Stimulated activated naive CD8-positive, alpha-beta T cell treated with anti-CD3 and anti-CD28 coated beads, Interleukin-15, Interleukin-2, amounts not matched to agents 100 U/mL and 50 U/mL, for 24 hours (primary cell): Measurements from ENCODE around the gene DNAH10.

Experiments
- ATAC-seq: fragments of 150-1000 bp; cut with Tn5 transposase; one replicate; pipeline ENCODE4 v1.10.0; 2021
- DNase-seq: peaks from one replicate; pipeline ENCODE4 v3.0.0; 2021

DNAH10 gene

DNA sequence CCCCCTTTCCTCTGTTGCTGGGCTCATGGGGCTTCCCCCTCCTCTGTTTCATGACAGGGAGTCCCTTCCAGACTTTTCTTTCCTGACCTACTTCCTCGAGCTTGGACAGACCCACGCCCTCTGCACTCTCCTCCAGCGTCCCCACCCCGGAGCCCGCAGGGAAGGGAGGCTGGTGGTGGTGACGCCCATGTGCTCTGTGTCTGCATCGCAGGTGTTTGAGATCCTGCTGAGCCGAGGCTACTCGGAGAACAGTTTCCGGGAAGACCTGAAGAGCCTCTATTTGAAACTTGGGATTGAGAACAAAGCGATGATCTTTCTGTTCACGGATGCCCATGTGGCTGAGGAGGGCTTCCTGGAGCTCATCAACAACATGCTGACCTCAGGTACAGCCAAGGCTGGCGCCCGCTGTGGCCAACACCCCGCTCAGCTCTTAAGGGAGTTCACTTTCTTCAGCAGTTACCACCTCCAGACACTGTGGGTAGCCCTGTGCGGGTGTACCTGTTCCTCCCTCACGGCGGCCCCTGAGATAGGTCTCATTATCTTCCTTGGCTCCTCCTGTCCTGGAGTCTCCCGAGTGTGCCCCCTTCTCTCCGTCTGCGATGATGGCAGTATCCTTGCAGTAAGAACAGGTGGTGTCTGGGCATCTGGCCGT, 125.0 kb downstream of the DNAH10 start:
- ATAC-seq (no peak), DNase-seq (no peak)

DNA sequence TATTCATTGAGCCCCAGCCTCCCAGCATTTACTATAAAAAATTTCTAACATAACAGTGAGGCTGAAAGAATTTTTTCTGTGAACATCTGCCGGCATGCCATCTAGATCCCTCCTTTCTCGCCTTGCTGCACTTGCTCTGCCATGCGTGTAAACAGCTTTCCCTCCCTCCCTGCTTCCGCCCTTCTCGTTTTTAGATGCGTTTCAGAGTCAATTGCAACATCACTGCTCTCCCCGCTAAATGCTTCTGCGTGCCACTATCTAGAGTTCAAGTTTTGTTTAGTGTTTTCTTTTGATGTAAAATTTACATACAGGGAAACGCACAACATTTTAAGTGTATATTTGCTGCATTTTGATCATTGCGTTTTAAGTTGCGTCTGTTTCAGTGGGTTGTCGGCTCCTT, 126.9 kb downstream of the DNAH10 start:
- no peak for DNase-seq

DNA sequence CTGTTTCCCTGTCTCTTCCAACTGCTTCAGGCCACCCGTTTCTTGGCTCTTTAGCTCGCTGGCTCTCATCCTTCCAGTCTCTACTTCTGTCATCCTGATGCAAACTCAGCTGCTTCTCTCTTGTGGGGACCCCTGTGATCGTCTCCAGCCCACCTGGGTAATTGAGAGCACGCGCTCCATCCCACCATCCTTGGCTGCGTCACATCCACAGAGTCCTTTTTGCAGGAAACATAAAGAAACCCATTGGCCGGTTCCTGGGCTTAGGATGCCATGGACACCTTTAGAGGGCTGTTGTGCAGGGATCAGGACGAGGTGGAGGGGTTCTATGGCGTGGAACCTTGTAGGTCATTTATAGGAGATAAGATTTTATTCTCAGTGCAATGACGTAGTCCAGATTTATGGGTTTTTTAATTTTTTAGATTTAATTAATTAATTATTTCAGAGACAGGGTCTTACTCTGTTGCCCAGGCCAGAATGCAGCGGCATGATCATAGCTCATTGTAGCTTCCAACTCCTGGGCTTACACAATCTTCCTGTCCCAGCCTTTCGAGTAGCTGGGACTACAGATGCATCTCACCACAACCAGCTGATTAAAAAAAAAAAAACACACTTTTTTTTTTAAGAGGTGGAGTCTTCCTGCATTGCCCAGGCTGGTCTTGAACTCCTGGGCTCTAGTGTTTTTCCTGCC, 127.9 kb downstream of the DNAH10 start:
- DNase-seq (no peak), ATAC-seq (no peak)

More for the DNA sequence above, 126.9 kb downstream of the DNAH10 start:
- no peak for ATAC-seq

DNA sequence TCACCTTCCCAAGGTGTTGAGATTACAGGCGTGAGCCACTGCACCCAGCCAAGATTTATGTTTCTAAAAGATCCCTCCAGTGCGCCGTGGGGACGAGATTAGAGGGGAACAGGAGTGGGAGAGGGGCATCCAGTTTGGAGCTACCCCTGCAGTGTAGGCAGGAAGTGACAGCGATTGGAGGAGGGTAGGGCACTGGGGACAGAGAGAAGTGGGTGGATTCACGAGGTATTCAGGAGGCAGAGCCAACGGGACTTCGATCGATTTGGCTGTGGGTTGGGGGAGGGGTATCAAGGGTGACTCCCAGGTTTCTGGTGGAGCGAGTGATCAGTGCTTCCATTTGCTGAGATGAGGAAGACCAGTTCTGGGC, 128.4 kb downstream of the DNAH10 start:
- ATAC-seq (no peak), DNase-seq (no peak)

DNA sequence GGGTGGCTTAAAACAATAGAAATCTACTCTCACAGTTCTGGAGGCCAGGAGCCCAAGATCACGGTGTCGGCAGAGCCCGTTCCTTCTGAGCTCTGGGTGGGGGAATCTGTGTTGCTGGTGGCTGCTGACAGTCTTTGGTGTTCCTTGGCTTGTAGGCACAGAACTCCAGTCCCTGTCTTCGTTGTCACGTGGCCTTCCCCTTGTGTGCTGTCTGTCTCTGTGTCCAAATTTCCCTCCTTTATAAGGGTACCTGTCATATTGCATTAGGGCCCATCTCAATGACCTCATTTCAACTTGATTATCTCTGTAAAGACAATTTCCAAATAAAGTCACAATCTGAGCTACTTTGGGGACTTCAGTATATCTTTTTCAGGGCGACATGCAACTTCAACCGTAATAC, 128.9 kb downstream of the DNAH10 start:
- DNase-seq (no peak), ATAC-seq (no peak)

DNA sequence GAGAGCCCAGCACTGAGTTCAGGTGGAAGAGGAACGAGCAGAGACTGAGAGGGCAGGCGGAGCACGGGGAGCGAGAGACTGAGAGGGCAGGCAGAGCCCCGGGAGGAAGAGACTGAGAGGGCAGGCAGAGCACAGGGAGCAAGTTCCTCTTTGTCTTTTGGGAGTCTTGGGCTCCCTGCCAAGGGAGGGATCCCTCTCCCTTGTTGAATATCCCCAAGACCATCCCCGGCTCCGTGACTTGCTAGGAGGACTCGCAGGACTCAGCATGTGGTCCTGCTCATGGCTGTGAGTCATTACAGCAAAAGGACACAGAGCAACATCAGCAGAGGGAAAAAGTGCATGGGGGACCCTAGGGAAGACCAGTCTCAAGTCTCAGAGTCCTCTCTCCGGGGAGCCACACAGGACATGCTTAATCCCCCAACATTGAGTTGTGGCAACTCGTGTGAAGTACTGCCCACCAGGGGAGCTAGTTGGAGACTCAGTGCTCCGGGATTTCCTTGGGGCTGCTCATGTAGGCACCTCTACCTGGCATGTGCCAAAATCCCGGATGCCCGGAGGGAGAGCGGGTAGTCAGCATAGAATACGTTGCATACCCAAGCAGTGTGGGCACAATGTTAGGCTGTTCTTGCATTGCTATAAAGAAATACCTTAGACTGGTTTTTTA, 129.5 kb downstream of the DNAH10 start:
- ATAC-seq (peak; percentile 19), DNase-seq (no peak)

DNA sequence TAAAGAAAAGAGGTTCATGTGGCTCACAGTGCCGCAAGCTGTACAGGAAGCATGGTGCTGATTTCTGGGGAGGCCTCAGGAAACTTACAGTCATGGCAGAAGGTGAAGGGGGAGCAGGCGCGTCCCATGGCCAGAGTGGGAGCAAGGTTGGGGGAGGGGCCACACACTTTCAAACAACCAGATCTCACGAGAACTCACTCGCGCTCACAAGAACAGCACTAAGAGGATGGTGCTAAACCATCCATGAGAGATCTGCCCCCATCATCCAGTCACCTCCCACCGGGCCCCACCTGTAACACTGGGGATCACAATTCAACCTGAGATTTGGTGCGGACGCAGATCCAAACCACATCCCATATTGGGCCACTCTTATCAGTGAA, 130.1 kb downstream of the DNAH10 start:
- DNase-seq (no peak), ATAC-seq (no peak)

DNA sequence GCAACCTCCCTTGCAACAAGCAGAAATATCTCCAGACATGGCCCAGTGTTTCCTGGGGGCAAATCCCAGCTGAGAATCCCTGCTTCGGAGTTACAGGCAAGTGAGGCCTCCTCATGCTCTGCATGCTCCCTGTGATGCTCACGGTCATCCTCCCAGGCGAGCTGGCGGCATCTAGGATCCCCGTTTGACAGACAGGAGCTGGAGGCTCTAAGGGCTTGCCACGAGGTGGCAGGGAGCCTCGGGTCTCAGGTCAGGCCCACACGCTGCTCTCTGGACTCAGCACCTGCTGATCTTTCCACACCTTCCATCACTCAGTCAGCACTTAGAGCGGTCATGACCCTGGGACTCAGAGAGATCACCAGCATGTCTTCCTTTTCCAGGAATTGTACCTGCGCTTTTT, 130.8 kb downstream of the DNAH10 start:
- ATAC-seq (no peak), DNase-seq (no peak)

DNA sequence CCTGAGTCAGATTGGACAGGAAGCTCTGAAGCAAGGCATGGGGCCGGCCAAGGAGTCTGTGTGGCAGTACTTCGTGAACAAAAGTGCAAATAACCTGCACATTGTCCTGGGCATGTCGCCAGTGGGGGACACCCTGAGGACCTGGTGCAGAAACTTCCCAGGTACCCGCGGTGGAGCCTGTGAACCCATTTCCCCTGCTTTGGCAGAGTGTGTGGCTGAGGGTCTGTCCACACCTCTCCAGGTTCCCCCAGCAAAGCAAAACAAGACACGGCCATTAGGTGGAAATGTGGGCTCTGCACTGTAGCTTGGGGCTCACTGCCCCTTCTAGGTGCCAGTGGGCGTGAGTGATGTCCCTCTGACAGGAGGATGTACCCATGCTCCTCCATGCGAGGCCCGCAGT, 131.2 kb downstream of the DNAH10 start:
- ATAC-seq: no peak
- no peak for DNase-seq

DNA sequence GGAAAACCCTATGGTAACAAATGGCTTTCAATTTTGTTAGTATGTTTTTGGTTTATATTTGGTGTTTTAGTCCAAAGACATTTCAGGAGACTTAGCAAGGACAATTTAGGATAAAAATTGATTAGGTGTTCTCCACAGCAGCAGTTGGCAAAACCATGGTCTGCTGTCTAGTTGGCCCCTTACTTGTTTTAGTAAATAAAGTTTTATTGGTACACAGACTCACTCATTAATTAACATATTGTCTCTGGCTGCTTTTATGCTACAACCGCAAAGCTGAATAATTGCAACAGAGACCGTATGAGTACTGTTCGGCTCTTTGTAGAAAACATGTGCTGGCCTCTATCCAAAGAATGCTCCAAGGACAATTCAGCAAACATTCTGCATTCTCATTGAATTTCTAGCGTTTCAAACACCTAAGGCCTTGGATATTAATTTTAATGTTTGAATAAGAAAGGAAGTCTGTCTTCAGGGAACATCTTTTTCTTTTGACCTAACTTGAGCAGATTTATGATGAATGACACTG, 132.8 kb downstream of the DNAH10 start:
- DNase-seq (no peak), ATAC-seq (no peak)

DNA sequence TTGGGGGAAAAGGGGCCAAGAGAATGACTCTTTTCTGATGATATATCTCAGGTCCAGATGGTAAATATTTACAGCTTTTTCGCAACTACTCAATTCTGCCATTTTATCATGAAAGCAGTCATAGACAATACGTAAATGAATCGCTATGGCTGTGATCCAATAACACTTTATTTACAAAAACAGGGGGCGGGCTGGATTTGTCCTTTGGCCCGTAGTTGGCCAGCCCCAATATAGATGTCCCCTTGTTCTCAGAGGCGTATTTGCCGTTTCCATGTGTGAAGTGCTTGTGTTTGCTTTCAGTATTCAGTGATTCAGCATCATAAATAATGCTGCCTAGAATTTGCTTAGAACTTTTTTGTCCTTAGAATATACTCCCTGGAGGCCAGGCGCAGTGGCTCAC, 133.3 kb downstream of the DNAH10 start:
- ATAC-seq: no peak

DNA sequence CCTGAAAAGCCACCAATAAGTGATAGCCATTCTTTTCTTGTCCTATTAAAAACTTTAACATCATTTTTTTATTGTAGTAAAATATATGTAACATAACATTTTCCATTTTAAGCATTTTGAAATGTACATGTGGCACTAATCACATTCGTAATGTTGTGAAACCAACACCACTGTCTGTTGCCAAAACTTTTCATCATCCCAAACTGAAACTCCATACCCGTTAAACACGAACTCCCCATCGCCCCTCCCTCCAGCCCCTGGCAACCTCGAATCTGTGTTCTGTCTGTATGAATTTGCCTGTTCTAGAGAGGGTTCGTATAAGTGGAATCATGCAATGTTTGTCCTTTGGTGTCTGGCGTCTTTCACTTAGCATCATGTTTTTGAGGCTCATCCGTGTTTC, 134.7 kb downstream of the DNAH10 start:
- DNase-seq (no peak), ATAC-seq (no peak)

More for the DNA sequence above, 133.3 kb downstream of the DNAH10 start:
- DNase-seq: no peak

DNA sequence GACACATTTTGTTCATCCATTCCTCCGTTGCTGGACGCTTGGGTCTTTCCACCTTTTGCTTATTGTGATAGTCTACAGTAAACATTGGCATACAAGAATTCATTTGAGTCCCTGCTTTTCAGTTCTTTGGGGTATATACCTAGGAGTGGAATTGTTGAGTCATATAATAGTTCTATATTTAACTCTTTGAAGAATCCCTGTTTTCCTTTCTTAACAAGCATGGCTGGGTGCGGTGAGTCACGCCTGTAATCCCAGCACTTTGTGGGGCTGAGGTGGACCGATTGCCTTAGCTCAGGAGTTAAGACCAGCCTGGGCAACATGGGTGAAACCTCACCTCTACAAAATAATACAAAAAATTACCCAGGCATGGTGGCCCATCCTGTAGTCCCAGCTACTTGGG, 135.1 kb downstream of the DNAH10 start:
- DNase-seq (no peak), ATAC-seq (no peak)

DNA sequence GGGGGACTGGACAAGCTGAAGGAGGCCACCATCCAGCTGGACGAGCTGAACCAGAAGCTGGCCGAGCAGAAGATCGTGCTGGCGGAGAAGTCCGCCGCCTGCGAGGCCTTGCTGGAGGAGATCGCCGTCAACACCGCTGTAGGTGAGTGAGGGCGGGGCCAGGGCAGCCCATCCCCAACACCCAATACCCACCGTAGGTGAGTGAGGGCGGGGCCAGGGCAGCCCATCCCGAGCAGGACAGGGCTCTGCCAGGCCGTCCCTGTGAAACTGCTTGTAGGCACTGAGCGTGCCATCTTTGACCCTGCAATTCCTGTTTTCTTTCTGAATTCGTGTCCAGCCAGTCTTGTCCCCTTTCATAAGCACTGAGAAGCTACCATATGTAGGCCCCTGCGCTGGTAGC, 136.6 kb downstream of the DNAH10 start:
- no peak for DNase-seq

DNA sequence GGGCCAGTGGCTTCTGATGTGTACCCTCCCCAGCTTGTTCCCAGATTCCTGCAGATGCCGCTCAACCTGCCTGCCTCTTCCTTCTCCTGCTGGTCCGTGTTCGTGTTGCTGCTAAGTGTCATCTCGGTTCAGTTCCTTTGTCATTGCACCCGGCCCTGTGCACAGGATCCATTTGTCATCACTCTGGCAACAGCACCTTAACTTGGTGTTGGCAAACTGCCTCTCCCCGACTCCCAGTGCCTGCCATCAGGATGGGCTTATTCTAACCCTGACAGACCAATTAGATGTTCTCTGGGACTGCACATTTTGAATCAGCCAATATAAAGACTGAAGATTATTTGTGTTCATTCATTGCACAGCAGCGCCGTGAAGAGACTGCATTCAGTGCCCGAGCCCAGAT, 137.3 kb downstream of the DNAH10 start:
- ATAC-seq (no peak), DNase-seq (no peak)

More for the DNA sequence above, 136.6 kb downstream of the DNAH10 start:
- ATAC-seq: no peak

DNA sequence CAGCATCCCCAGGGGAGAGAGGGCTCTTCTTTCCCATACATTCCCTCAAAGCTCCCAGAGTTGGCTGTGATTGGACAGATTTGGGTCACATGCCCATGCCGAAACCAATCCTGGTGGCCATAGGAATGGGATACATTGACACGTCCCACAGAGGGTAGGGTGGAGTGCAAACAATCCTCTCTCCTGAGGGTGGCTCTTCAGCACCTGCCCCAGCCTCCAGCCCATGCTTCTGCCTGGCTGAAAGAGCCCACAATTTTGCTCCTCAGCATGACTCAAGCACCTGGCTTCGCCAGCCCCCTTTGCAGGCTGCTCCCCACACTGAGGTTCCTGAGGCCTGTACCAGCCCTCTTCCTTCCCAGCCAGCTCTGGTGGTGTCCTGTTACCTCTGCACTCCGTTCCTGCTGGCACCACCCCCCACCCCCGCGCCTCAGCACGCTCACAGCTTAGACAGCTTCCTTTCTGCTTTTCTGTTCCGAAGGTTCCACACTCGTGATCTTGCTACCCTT, 138.8 kb downstream of the DNAH10 start:
- ATAC-seq: peak; percentile 62
- DNase-seq: peak; percentile 28

DNA sequence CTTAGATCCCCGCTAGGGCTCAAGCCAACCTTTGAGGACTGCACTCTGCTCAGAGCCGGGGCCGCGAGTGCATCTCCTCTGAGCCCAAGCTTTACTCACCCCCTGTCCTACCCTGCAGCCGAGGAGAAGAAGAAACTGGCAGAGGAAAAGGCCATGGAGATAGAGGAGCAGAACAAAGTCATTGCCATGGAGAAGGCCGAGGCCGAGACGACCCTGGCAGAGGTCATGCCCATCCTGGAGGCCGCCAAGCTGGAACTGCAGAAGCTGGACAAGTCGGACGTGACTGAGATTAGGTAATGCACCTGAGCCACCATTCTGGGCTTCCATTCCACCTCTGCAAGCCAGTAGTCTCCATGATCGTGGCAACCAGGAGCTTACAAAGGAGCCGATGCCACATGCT, 140.7 kb downstream of the DNAH10 start:
- DNase-seq (no peak), ATAC-seq (no peak)

DNA sequence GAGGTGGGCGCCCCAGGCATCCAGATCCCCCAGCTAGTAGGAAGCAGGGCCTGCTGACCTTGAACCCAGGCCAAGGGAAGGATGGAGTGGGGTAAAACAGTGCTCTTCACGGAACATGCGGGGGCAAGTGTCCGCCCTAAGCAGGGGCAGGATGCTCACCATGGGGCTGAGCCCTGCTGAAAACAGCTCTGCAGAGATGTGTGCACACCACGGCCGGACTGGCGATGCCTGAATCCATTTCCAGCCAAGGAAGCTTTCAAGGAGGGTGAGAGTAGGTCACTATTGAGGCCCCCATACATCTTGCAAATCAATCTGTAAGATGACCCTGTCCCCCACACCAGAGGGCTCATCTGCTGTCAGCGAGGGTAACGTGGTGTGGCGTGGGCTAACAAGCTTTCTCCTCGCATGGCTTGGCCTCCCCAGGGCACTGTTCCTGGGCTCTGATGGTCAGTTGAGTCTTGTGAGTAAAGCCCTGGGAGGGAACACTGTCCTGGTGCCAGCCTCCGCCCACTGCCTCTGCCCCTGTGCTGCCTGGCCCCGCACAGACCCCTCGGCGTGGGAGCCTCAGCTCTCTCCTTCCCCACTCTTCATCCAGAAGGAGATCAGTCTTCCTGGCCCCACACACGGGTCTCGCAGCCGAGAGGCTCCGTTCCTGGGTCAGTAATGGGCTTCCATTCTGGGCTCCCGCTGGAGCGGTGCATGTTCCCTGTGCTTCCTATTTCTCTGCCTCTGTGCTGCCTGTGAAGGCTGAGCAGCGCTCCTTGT, 141.4 kb downstream of the DNAH10 start:
- ATAC-seq: no peak
- DNase-seq: no peak

DNA sequence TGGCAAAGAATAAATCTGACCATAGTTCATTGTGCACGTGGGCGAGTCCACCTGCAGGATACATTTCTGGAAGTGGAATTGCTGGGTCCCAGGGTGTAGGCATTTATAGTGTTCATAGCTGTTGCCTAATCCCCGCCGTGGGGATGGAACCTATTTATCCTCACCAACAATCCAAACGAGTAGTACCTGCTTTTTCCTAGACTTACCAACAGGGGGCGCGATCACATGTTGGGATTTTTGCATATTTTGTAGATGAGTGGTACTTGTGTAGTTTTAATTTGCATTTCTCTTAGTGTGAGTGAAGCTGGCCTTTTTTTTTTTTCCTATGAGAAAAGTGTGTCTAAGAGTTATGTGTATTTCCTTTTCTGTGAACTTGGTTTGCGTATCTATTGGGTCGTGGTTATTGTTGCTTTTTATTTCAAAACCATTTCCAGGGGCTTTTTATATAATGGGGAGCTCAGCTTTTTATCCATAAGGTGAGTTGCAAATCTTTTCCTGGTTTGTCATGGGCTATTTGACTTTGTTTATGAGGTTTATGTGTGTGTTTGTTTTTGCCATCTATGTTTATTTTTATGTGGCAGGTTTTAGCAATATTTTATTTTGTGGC, 143.3 kb downstream of the DNAH10 start:
- DNase-seq: peak; percentile 67
- ATAC-seq: no peak

DNA sequence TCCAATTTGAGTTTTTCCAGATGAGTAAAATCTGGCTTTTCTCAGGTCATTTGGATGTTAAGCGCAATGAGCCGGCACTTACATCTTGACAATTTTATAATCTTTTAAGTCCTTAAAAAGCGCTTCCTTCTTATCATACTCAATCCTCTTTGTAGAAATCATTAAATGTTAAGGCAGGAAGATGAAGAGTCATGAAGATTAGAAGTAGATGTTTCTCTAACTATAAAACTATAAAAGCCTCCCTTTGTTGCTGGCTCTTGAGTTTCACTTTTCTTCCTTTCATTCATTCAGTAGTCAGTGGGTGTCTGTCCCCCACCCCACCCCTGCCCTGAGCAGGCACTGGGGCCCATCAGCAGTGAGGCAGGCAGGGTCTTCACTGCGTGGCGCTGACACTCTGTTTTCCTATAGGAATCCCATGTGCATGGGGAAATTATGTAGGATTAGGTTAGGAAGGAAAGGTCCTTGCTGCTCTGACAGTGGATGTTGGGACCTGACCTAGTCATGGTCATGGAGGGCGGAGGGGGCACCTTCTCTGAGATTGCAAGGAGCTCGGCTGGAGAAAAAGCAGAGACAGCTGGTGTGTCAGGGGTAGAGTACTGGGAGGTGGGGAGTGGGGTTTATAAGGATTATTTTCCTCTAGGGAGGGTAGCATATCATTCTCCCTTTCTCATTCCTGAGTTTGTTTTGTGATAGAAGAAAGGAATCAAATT, 144.8 kb downstream of the DNAH10 start:
- DNase-seq (no peak), ATAC-seq (no peak)

DNA sequence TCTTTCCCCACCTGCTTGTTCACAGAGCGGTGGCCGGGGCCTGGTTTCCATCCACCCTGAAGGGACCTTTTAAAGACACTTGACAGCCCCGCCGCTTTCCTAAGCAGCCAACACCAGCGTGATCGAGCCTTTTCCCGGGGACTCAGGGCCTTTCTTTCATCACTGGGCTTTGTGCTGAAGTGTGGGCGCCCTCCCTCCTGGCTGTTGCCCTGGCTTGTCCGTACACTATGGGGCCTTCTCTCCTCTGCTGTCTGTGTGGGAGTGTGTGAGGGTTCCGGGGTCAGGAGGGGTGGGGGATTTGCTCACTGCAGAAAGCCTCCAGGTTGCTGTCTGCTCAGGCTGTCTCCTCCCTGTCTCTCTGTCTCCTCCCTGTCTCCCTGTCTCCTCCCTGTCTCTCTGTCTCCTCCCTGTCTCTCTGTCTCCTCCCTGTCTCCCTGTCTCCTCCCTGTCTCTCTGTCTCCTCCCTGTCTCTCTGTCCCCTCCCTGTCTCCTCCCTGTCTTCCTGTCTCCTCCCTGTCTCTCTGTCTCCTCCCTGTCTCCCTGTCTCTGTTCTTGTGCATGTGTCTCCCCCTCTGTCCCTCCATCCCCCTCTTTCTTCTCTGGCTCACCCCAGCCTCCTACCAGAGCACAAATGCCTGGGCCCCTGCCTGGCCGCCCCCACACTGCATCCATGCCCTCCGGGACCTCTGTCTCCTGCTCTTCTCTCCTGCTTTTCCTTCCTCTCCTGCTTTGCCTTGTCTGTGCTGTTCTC, 145.8 kb downstream of the DNAH10 start:
- DNase-seq (no peak), ATAC-seq (no peak)
